GM19372 (cell line): ENCODE data around the gene ZNF786.
"Not testable (repeated sequence)": the region's sequence is repeated elsewhere in the genome, so short reads cannot be mapped to it uniquely, and the experiment has no call there.

ENCODE experiments used
- ATAC-seq: cut with Tn5 transposase; IDR thresholded peaks from one replicate; pipeline ENCODE4 v1.9.1; 2021; ENCODE audit warnings: mild to moderate bottlenecking, low read depth, moderate library complexity; ENCODE audit not compliant: unreplicated experiment

The ZNF786 gene

DNA sequence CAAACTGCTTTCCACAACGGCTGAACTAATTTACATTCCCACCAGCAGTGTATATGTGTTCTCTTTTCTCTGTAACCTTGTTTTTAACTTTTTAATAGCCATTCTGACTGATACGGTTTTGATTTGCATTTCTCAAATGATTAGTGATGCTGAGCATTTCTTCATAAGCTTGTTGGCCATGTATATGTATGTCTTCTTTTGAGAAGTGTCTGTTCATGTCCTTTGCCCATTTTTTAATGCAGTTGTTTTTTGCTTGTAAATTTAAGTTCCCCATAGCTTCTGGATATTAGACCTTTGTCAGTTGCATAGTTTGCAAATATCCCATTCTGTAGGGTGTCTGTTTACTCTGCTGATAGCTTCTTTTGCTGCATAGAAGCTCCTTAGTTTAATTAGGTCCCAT, 6.1 kb downstream of the ZNF786 start:
- no peak for ATAC-seq

DNA sequence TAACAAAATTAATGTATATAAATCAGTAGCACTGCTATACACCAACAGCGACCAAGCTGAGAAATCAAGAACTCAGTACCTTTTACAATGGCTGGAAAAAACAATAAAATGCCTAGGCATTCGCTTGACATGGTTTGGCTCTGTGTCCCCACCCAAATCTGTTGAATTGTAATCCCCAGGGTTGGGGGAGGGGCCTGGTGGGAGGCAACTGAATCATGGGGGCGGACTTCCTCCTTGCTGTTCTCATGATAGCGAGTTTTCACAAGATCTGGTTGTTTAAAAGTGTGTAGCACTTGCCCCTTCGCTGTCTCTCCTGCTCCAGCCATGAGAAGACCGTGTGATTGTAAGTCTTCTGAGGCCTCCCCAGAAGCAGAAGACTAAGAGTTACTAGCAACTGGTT, 8.6 kb downstream of the ZNF786 start:
- no peak for ATAC-seq

DNA sequence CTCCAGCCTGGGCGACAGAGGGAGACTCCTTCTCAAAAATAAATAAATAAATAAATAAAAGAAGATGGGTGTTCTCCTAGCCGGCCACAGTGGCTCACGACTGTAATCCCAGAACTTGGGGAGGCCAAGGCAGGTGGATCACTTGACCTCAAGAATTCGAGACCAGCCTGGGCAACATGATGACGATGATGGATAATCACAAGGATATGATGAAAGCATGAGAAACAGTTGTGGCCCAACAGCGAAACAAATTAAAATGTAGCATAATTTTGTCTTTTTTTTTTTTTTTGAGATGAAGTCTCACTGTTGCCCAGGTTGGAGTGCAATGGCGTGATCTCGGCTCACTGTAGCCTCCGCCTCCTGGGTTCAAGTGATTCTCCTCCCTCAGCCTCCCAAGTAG, 12.9 kb downstream of the ZNF786 start:
- ATAC-seq = no peak

DNA sequence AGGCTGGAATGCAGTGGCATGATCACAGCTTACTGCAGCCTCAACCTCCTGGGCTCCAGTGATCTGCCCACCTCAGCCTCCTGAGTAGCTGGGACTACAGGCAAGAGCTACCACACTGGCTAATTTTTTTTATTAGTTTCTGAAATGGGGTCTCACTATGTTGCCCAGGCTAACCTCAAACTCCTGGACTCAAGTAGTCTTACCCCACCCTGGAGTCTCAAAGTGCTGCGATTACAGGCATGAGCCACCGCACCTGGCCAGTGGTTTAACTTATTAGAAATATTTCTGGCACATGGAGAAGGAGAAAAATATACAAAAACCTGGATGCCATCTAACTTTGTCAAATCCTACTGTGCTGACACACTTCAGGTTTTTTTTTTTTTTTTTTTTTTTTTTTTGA, 15.2 kb downstream of the ZNF786 start:
- no peak for ATAC-seq

DNA sequence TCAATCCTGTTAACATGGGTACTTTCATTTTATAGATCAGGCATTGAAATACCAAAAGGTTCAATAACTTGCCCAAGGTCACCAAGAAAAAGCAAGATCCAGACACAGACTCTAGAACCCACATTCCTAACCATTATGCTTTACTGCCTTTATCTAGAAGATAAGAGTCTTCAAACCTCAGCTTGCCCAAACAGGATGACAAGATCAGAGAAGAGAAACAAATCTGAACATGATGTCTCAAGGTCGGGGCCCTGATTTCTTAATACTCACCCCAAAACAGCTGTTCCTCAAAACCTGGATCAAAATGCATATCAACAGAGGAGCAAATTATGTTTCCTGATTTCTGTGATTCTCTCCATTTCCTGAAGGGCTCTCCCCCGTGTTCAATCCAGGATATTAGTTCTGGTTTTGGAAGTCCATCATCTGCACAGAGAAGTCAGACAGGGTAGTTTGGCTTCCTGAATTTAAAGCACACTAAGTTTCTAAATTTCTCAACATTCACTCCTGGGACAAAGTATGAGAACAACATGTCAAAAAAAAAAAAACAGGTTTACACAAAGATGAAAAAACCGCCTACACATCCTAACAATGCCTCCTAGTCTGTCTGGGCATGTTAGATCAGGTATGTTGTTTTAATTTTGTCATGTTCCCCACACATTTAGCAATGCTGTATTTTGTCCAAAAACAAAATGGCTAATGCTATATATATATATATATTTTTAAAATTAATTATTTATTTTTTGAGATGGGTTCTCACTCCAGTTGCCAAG, 16.2 kb downstream of the ZNF786 start:
- ATAC-seq = no peak

DNA sequence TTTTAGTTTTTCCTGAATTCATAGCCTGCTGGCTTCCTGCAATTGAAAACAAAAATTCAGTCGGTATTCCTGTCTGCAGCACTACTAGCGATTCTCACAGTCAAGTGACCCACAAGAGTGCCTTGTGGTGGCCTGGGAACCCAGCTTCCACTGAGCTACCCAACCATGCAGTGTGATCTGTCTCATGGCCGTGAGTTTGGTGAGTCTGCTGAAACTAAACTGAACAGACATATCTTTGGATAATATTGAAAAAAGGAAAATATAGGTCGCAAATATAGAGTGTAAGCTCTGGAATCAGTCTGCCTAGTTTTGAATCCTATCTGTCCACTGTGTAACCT, 18.1 kb downstream of the ZNF786 start:
- ATAC-seq = no peak

DNA sequence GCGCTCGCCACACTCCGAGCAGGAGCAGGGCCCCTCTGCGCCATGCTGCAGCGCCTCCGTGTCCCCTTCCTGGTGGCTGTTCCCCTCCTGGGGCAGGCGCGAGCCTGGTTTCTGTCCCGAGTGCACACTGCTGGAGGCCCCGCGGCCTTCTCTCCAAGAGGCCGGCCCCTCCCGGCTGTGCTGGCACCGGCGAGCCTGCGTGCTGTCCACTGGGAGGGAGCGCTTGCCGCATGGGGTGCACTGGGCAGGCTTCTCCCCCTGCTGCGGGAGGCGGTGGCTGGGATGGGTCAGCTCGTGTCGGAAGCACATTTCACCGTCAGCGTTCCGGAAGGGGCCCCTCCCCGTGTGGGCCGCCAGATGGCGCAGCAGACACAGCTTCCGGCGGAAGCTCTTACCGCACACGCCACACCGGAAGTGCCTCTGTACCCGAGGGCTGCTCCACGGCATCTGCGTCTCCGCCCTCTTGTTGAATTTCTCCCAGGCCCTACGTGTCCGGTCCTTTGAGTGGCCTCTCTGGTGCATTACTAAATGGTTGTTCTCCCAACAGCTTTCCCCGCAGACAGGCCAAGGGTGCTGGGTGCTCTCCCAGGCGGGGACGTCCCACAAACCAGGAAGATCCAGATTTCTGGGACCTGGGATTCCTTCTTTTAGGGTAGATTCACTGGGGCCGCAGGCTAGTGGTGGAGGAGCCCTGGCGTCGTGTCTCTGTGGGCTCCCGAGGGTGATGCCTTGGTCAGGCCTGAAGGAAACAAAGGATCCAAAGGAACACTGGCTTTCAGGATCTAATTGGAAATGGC, 18.7 kb downstream of the ZNF786 start:
- no peak for ATAC-seq

DNA sequence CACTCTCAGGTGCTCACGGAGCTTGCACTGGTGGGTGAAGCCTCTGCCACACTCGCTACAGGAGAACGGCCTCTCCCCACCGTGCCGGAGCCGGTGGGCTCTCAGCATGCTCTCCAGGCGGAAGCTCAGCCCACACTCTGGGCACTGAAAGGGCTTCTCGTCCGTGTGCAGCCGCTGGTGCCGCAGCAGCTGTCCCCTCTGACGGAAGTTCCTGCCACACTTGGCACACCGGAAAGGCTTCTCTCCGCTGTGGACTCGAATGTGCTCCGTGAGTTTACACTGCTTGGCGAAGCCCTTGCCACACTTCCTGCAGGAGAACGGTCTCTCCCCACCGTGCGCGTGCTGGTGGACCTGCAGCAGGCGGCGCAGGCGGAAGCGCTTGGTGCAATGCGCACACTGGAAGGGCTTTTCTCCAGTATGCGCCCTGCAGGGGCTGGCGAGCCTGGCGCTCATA, 19.3 kb downstream of the ZNF786 start:
- ATAC-seq = no peak

DNA sequence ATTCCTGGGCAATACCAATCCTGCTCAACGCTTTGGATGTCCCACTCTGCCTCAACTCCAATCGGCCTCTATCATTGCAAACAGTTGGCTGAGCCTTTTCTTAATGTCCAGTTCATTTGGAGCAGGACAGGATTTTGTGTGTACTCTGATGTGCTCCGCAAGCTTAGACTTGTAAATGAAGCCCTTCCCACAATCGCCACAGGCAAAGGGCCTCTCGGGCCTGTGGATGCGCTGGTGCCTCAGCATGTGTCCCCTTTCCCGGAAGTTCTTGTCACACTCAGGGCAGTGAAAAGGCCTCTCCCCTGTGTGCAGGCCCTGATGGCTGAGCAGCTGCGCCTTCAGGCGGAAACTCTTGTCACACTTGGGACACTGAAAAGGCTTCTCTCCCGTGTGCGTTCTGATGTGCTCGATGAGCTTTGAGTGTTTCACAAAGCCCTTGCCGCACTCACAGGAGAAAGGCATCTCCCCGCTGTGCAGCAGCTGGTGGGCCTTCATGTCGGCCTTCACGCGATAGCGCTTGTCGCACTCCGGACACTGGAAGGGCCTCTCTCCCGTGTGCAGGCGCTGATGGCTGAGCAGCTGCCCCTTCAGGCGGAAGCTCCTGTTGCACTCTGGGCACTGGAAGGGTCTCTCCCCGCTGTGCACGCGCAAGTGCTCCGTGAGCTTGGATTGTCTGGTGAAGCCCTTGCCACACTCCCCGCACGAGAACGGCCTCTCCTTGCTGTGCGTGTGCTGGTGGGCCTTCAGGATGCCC, 20.0 kb downstream of the ZNF786 start:
- ATAC-seq = no peak

DNA sequence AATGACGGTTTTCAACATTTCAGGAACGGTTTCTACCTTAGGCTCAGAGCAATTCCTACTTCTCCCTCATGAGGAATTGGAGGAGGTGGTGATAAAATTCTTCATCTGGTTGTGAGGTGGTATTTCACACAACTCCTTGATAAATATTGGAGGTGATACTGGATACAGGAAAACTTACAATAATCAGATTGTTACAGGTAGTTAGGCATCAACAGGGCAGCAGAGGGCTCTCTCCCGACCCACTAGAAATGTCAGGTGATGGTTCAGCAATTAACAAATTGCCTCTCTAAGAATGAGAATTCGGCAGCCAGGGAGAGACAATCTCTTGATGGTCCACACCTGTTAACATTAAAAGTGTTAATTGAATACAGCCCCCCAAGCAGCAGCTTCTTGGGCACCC, 22.6 kb downstream of the ZNF786 start:
- no peak for ATAC-seq

DNA sequence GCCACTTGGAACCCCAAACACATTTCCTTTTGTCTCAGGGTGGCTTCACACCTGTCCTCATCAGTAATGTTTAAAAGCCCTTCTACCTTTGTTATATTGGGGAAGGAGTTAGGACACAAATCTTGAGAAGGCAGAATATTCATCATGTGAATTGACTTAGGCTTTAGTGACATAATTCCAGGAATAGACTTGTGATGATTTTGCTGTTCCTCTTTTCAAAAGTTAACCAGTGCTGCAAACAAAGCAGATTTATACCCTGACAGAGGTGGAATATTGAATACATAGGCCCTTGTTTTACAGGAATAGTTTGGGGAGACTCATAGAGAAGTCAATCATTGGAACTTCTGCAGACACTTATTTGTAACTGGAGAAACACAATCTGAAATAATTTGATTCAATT, 27.0 kb downstream of the ZNF786 start:
- ATAC-seq = no peak

DNA sequence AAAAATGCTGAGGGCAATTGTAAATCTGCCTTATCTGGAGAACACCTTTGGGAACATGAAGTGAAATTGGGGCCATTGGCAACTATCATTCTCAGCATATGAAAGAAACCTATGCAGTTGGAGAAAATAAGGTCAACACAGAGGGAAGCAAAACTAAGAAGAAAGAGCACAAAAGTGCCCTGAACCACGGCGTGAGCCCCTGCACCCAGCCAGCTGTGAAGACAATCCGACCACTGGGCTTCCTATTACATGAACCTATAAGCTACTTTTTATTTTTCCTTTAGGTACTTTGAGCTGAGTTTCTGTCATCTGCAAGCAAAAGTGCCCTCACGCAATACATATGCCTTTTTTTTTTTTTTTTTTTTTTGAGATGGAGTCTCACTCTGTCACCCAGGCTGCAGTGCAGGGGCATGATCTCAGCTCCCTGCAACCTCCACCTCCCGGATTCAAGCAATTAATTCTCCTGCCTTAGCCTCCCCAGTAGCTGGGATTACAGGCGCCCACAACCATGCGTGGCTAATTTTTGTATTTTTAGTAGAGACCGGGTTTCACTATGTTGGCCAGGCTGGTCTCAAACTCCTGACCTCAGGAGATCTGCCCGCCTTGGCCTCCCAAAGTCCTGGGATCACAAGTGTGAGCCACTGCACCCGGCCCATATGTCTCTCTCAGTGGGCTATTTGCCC, 28.2 kb downstream of the ZNF786 start:
- not testable (repeated sequence) for ATAC-seq

DNA sequence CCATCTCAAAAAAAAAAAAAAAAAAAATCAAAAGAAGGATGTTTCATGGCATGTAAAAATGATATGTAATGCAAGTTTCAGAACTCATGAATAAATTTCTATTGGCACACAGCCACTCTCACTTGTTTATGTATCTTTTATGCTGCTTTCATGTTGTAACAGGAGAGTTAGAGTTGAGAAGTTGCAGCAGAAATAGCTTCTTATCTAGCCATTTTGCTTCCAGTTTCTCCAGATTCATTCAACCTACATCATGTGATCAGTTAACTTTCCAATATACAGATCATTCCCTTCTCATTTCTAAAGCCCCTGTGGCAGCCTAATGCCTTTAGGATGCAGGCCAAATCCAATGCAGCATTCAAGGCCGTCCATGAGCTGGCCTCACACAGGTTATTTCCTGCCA, 30.4 kb downstream of the ZNF786 start:
- no peak for ATAC-seq

DNA sequence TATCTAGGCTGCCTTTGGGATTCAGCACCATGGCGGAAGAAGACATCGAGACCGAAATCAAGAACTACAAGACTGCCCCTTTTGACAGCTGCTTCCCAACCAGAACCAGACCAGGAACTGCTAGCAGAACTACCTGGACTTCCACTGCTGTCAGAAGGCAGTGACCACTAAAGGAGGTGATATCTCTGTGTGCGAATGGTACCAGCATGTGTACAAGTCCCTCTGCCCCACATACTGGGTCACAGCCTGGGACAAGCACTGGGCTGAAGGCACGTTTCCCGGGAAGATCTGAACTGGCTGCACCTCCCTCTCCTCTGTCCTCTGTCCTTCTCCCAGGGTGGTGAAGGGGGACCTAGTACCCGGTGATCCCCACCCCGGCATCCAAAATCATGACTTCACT, 36.6 kb downstream of the ZNF786 start:
- ATAC-seq = no peak

DNA sequence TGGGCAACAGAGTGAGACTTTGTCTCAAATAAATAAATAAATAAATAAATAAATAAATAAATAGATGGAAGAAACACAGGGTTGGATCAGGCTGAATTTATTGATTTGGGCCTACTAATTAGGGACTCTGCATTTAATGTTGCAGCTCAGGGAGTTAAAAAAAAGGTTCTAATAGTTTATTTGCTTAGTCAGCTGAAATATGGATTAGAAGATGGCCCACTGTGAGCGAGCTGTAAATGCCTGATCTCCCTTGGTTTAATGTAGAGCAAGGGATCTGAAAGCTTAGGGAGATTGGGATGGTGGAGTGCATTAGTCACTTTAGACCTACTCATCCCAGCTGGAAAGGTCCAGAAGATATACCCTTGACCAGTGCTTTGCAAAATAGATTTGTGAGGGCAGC, 37.1 kb downstream of the ZNF786 start:
- no peak for ATAC-seq

DNA sequence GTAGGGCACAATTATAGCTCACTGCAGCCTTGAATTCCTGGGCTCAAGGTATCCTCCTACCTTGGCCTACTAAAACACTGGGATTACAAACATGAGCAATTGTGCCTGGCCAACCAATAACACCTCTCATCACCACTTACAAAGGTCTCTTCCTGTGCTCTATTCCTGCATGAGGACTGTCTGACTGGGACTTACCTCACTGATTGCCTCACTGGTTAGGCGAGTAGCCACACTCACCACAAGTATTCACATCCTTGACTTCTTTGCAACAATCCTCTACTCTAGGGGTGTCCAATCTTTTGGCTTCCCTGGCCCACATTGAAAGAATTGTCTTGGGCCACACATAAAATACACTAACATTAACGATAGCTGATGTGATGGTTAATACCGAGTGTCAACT, 39.6 kb downstream of the ZNF786 start:
- no peak for ATAC-seq

DNA sequence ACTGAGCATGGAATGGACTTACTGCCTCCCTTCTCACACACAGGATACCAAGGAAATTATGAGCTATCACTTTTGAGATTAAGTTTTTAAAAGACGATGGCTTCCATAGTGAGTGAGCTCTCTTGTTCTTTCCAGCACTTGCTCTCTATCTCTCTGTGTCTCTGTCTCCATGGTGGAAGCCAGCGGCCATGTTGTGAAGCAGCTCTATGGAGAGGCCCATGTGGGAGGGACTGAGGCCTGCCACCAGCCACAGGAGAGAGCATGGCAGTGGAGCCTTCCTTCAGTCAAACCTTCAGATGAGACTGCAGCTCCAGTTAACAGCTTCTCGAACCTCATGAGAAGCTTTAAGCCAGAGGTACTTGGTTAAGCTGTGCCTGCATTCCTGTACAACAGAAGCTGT, 41.7 kb downstream of the ZNF786 start:
- ATAC-seq = no peak

DNA sequence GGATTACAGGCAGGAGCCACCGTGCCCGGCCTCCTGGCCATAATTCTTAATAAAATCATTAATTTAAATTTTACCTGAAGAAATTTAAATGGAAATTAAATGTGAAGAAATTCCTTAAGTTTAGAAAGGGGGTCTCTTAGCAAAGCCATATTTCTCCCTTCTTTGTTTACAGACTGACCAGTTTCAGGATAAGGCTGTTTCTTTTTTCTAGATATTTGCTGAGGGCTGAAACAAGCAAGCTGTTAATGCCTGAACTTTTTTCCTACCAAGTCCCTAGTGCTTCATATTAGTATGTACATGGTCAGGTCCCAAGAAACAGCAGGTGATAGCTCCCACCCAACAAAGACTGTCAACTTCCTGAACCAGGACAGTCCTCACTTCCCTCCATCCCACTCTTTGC, 44.1 kb downstream of the ZNF786 start:
- no peak for ATAC-seq

DNA sequence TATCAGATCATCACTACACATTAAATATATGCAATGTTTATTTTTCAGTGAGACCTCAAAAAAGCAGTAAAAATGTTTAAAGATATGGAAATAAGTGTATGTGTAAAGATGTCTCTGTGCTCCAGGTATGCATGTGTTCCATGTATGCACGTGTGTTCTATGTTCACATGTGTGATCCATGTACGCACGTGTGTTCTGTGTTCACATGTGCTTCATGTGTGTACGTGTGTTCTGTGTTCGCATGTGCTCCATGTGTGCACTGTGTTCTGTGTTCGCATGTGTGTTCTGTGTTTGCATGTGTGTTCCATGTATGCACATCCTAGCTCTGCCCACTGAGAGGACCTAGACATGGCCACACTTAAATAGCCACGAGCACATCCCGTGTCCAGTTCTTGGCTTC, 46.6 kb downstream of the ZNF786 start:
- ATAC-seq = no peak

DNA sequence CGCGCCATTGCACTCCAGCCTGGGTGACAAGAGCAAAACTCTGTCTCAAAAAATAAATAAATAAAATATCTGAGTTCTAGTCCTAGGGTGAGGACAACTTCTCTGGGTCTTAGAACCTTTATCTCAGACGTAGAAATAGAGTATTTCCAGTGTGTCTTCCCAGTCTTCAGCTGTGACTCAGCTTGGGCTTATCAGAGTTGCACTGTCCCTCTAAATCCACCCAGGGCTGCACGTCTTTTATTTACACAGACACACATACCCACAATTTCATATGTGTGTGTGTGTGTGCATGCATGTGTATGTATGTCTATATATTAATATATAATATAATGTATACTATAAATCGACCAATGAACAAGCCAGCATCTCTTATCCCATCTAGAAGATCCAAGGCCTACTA, 49.2 kb downstream of the ZNF786 start:
- ATAC-seq = no peak

DNA sequence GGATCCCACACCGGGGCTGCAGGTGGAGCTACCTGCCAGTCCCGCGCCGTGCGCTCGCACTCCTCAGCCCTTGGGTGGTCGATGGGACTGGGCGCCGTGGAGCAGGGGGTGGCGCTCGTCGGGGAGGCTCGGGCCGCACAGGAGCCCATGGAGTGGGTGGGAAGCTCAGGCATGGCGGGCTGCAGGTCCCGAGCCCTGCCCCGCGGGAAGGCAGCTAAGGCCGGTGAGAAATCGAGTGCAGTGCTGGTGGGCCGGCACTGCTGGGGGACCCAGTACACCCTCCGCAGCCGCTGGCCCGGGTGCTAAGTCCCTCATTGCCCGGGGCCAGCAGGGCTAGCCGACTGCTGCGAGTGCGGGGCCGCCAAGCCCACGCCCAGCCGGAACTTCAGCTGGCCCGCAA, 51.9 kb downstream of the ZNF786 start:
- not testable (repeated sequence) for ATAC-seq
